GM19324 (cell line): ENCODE measurements around the gene ROCK2.

ENCODE experiments used
- ATAC-seq: cut with Tn5 transposase; IDR thresholded peaks from one replicate; pipeline ENCODE4 v1.9.1; 2021; ENCODE audit warnings: mild to moderate bottlenecking, moderate library complexity; ENCODE audit not compliant: unreplicated experiment, low FRiP score

Gene ROCK2

DNA sequence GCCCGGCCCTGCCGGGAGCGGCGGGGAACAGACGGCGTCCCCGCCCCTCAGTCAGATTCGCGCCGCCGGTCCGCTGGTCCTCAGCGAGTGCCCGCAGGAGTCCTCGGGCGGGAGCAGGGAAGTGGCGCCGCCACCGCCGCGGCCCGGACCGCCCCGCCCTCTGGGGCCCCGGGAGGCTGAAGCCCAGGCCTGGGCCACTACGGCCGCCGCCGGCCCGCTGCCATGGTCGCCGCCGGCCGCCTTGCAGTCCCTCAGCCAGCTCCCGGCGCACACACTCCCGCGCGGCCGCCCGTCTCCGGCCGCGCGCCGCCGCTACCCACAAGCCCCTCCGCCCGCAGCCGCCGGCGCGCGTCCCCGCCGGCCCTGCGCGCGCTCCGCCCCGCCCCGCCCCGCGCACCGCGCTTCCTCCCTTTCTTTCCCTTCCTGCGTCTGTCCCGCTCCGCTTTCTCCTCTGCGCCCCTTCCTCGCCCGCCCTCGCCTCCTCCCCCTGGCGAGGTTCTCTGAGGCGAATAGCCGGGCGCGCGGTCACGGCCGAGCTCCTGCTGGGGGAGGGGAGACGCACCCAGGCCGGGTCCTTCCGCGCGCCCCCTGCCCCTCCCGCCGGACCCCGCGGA lies at the start of gene ROCK2:
ROCK2 (minus strand) TSS at position 295 of the 614 bp plus-strand sequence. CDS start 500 bp downstream, outside the sequence.
- ATAC-seq, result peak; percentile 70

DNA sequence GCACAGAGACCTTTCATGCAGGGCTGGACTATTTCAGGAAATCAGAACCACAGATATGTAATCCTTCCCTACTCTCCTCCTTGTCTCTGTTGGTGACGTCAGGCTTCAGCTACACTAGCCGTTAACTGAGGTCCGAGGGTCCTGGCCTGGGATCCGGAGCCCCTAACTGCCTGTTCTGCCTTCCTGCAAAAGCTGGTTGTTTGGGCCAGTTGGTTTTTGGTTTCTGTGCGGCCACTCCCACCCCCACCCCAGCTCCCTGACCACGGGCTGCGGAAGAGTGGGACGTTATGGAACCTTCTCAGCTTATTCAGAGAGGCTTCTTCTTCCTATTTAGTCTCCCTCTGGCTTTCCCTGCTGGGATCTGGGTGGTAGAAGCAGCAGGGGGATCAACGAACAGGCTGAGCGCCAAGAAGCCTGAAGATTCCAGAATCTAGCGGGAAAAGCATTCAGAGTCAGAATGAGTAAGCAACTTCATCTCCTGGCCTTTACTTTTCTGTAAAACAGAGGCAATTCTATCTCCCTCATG lies 49.3 kb upstream of the ROCK2 start:
- ATAC-seq, result no peak

DNA sequence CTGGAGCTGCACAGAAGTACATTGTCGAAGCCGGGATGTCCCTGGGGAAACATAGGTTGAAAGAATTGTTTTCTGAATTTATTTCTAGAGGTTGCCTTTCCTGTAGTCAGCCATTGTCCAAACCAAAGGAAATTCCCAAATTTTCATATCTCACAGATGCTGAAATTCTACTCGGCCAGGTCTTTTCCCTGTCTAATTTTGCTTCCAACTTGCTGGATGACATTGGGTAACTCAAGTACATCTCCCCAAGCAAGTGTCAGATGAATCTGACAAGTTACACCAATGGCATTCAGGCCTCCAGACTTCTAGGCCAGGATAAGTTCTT lies 47.5 kb upstream of the ROCK2 start:
- ATAC-seq, result no peak

DNA sequence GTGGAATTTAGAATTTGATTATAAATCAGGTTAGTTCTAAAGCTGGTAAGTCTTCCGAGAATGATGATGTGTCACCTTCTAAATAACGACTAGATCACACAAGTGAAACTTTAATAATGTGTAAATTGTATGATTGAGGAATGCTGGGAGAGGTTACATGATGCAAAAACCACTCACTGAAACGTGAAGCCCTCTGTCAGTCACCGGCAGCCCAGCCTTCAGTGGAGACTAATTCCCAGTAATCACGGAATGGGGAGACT lies 45.9 kb upstream of the ROCK2 start:
- no peak for ATAC-seq

DNA sequence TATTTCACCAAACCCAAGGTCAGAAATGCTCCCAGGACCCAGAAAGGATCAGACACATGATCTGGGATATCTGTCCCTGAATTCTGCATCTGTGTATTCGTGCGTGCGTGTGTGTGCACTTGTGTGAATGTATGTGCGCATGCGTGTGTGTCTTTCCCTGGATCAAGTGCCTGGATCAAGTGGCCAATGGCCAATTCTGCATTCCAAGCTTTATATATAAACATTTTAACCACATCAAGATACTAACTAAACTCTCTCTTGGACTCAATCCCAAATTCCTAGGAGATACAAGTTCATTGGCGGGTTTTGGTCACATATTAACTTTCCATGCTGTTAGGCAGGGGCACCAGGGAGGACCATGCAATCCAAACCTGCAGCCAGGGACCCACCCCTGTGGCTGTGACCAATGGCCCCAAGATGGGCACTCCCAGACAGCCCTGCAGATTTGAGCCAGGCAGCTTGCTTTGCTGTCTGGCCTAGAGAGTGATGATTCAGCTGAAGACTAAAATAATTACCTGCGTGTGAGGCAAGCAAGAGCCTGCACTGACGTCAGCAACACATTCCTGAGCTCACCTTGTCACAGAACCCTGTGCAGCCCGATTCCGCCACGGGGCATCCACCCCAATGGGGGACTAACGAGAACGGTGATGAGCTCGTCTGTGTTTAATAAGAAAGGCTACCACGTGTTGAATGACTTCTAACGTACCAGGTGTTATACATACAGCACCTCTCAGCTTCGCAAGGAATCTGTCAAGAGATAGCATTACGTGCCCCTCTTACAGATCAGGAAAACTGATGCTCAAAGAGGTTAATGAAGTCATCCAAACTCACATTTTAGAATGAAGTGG lies 45.3 kb upstream of the ROCK2 start:
- ATAC-seq, result no peak

DNA sequence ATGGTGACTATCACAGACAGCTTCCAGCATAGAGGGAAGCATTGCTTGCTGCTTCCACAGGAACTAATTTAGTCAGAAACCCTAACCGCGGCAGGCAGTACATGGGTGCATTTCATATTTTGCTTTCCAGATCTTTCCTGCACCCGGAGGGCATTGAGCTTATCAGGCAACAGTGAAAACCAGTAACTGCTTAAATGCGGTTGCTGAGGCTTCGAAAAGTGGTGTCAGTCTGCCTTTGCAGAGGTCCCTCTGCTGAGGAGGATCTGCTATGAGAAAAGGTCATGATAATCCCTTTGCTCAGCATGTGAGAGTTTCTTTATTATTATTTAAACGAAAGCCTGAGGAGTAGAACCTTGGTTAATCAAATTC lies 44.6 kb upstream of the ROCK2 start:
- ATAC-seq, result no peak

DNA sequence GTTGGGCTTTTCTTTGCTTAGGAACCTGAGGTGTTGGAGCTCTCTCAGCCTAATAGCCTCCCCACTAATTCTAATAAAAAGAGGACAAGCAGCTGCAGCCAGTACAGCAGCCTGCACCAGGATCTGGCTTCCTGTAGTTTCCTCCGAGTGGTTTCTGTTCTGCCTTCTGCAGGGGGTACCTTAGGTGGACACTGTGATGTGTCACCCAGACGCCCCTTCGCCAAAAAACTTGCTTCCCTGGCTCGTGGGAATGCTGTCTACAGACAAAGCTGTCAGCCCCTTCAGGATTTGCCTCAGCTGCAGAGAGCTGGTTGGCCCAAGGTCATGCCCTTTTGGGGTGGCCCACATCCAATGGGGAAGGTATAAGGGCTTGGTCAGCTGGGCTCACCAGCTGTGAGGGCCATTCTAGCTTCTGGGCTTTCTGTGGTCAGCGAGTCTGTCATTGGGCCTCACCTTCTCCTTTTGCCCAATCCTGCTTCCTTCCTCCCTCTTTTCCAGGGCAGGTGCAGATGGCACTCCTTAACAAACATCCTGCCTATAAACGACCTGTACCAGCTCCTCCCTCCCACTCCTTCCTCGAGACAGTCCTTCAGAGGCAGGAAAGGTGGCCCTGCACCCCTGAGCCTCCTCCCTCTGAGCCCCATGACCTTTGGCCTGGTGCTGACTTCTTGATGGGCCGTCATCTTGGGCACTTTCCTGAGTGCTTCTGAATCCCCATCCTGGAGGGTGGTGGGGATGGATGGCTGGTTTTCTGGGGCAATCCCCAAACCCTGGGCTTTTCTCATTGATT lies 44.0 kb upstream of the ROCK2 start:
- ATAC-seq, result no peak

DNA sequence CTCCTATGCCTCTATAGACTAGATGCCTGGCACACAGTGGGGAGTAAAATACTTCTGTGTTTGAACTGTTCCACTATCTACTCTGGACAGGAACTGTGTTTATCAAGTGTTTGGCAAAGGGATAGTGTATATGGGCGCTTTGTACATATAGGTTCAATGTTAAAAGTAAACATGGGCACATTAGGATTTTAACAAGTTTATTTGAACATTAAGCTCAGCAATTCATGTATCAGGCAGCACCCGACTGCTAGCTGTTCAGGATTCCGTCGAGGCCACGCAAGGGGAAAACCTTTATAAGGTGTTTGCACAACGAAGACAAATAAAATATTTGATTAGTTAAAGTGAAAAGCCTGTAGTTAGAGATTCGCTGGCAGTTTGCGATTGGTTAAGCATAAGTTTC lies 43.4 kb upstream of the ROCK2 start:
- ATAC-seq, result no peak

DNA sequence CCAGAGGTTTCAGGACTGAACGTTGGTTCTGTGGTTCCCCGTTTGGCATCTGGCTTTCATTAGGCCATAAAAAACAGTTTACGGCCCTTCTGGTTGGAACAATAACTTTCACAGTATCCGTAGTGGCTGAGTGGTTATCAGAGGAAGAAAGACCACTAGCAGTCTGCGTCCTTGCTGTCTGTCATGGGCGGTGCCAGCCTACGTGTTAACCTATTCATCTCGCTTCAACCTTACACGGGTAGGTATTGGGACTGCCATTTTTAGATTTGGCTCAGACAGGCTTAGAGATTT lies 42.6 kb upstream of the ROCK2 start:
- no peak for ATAC-seq

DNA sequence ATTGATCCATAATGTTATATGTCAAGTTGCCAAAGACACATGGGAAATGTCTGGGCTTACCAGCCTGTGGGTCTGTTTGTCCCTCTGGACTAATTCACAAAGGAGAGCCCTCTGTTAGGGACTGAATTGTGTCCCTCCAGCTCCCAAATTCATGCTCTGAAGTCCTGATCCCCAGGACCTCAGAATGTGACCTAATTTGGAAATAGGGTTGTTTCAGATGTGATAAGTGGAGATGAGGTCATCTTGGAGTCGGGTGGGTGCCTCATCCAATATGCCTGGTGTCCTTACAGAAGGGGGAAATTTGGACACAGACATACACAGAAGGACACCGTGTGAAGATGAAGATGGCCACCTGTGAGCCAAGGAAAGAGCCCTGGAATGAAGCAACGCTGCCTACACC lies 41.4 kb upstream of the ROCK2 start:
- ATAC-seq, result no peak

DNA sequence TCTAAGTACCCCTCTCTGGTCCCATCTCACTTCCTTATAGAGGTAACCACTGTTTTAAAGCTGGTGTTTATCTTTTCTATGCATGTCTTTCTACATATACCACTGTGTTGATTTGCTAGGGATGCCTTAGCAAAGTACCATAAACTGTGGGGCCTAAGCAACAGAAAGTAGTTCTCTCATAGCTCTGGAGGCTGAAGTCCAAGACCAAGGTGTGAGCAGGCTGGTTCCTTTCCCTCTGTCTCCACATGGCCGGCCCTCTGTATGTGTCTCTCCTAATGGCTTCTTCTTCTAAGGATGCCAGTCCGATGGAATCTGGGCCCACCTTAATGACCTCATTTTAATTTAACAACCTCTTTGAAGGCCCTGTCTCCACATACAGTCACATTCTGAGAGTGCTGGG lies 40.8 kb upstream of the ROCK2 start:
- ATAC-seq, result no peak

DNA sequence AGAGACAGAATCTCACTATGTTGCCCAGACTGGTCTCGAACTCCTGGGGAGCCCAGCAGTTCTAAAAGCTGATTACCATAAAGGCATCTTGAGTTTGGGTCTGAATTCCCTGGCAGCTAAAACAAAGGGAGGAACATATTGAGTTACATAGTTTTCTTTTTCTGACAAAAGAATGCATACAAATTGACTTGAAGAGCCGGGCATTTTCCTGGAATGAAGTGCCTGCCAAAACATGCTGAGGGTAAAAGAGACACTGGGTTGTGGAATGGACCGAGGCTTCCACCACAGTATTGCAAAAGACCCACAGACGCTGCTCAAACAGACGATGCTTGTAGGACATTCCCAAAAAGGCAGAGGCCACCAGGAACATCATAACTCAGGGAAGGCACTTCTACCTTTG lies 35.1 kb upstream of the ROCK2 start:
- no peak for ATAC-seq

DNA sequence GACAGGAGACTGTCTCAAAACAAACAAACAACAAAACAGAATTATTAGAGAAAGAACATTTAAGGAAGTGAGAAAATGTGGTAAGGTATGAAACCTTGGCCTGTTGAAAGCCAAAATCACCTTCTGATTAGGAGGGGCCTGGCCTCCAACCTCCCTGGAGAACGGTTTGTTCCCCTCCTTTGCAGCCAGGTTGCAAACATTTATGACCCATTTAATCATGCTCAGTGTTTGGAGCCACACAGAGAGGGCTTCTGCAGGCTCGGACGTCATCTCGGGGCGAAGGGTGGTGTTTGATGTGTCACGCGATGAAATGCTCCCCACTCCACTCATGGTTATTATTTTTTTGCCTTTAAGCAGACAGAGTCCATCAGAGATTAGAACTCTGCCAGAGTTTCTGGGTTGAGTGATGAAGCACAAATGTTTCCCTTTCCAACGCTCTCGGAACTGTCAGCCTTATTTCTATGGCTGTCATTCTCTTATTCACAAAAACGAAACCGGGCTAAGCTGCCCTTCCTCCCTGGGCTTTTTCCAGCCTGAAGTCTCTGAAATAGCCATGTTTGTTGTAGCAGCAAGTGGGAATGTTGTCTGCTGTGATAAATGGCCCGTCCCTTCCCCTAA lies 33.6 kb upstream of the ROCK2 start:
- ATAC-seq, result peak; percentile 70

DNA sequence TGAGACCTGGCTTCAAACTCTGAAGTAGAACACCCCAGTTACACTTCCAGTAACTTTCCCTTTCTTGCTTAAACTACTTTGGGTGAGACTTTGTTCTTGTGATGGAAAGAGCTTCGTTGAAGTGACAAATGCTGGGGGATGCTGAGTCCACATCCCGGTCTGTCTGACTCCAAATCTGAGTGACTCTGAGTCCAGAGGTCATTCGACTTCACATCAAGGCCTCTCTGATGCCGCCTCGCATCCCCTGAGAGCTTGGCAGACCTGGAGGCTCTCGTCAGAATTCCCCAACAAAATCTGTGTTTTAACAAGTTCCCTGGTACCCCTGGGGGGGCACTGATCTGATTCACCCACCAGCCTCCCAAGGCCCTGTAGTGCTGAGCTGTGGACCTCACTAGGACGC lies 31.6 kb upstream of the ROCK2 start:
- ATAC-seq, result no peak

DNA sequence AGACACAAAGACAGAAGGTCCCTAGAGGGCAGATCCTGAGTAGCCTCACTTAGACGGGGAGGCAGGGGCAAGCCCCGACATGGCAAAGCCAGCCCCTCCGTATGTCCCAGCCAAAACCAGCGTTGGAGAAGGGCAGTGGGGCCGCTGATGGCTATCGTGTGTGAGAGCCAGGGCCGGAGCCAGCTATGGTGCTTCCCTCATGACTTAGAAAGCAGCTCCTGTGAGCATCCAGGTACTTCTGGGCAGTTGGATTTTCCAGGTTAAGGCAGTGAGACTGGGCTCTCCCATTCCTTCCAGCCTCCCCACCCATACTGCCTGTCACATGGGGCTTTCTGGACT lies 31.2 kb upstream of the ROCK2 start:
- ATAC-seq, result no peak

DNA sequence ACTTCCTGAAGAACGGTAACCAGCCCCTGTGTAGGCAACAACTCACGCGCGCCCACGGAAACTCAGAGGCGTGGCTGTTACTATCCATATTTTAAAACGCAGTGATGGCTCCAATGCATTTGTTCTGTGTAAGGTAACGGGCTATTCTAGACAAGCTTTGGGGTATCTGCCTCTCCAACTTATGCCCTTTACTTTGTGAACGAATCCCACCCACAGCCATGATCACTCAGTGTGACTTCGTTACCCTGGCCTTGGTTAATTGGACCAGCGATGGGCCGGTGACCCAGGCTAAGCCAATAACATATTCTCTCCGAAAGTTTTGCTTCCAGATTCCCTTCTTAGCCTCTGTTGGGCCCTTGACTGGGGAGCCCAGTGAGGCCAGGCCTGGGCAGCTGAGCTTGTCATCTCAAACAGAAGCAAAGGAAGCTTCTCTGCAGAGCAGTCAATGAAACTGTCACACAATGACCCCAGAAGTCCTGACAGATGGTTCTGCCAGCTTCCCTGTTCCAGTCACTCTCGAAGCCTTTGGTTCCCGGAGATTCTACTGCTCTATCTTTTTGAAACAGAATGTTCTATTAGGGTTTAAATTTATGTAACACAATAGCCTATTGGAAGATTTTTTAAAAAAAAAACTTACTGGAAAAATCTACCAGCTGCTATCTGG lies 30.7 kb upstream of the ROCK2 start:
- no peak for ATAC-seq

DNA sequence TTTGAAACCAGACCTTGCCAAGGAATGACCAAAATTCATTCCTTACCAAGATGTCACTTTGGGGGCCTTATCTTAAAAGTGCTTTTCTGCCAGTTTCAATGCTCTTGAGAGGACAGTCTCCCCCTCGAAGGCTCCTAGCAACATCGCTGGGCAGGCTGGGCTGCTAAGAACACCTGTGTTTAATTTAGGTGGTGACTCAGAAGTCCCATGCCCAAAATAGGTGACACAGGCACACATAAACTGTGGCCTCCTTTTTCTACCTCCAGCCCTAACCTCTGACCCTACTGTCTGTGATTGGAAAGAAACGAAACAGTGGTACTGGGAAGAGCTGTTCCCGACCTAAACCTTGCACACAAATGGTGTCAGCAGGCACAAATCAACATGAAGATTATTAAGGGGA lies 28.7 kb upstream of the ROCK2 start:
- ATAC-seq, result no peak

DNA sequence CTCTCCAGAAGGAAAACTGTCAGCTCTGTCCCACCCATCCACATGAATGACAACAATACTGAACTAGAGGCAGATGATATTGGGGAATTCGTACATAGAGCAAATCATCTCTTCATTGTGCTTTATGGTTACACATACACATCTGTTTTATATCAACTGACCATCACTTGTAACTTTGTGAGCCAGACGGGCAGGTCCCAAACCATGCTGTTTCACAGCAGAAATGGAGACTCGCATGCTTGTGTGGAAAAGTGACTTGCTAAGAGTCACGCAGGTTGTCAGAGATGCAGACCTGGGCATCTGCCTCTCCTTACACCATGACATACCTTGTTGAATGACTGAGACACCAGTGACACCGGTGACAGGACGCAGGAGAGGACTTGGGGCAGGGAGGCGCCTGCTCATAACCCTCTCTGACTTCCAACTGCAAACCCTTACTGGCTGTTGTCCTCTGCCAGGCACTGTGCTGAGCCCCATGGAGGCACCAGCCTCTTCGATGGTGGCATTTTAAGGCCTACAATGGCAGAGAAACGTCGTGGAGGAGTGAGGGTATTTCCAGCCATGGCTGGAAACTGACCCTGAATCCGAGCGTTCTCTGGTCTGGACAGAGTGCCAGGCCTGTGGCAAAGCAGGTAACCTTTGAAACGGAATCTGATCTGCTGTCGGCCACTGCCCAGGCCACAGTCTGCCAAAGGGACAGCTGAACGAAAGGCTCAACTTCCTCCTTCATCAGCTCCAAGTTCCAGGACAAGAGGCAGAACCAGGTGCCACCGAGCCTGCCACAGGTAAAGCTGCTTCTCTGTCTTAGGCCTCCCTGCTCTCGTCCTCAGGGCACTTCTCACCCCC lies 26.9 kb upstream of the ROCK2 start:
- no peak for ATAC-seq

DNA sequence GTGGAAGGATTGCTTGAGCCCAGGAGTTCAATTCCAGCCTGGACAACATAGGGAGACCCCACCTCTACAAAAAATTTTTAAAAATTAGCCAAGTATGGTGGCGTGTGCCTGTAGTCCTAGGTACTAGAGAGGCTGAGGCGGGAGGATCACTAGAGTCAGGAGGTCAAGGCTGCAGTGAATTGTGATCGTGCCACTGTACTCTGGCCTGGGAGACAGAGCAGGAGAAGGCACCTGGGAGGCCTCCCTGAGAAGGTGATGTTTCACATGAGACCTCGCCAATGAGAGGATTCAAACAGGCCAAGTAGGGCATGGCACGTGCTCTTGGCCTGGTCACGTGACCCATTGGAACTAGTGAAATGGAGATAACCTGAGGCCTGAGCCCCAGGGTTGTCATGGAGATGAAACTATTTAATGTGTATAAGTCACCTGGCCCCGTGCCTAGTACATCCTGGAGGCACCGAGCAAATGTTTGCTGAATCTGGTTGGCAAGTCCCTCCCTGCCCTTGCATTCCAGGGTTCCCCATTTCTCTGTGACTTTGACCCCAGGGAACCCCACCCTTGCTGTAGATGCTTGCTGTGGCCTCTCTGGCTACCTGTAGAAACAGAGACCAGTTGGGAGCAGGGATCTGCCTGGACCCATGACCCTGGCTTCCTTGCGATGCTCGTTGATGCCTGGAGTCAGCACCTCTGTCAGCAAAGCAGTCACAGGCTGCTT lies 26.1 kb upstream of the ROCK2 start:
- no peak for ATAC-seq
